T-helper 2 cell treated with Interferon-gamma antibody and Interleukin-4, amounts not matched to agents 5 μg/mL and 100 μg/mL, for 36 hours (primary cell): ENCODE measurements around the gene NXF1.
"Not testable (repeated sequence)": the region's sequence is repeated elsewhere in the genome, so short reads cannot be mapped to it uniquely, and the experiment has no call there.

Source experiments
- DNase-seq: peaks from one replicate; pipeline ENCODE4 v3.0.0; 2021; ENCODE audit warnings: low spot score
- H3K27ac Mint-ChIP-seq: one replicate; pipeline ENCODE4 v1.8.0; 2021; ENCODE audit warnings: mild to moderate bottlenecking, mixed read lengths
- H3K27me3 Mint-ChIP-seq: one replicate; pipeline ENCODE4 v1.8.0; 2021; ENCODE audit warnings: low read depth, mixed read lengths
- H3K36me3 Mint-ChIP-seq: one replicate; pipeline ENCODE4 v1.8.0; 2021; ENCODE audit warnings: low read depth, mixed read lengths
- H3K4me1 Mint-ChIP-seq: one replicate; pipeline ENCODE4 v1.8.0; 2021; ENCODE audit warnings: low read depth, mixed read lengths
- H3K4me3 Mint-ChIP-seq: one replicate; pipeline ENCODE4 v1.8.0; 2022; ENCODE audit warnings: mild to moderate bottlenecking, moderate library complexity, mixed read lengths
- H3K9me3 Mint-ChIP-seq: one replicate; pipeline ENCODE4 v1.8.0; 2021; ENCODE audit warnings: mixed read lengths

The NXF1 gene

GRCh38 chr11:62841361-62842170, 36.3 kb upstream of the NXF1 start:
- Mint-ChIP-seq H3K27ac (no peak overlapping the region), H3K4me1 (peaks cover 21% of the 10 kb centered on the region), H3K4me3 (no peak overlapping the region), H3K9me3 (no peaks in the 10 kb centered on the region), H3K36me3 (peaks cover 13% of the 10 kb centered on the region), H3K27me3 (no peaks in the 10 kb centered on the region)
- peak; percentile 82 for DNase-seq

- not testable (repeated sequence) for H3K27me3 Mint-ChIP-seq, H3K4me3 Mint-ChIP-seq, H3K27ac Mint-ChIP-seq, H3K9me3 Mint-ChIP-seq
- peaks cover 21% of the 10 kb centered on the region for H3K4me1 Mint-ChIP-seq
- DNase-seq: peak; percentile 83
- H3K36me3 Mint-ChIP-seq: peaks cover 15% of the 10 kb centered on the region
Observed at GRCh38 chr11:62840721-62841360, 35.6 kb upstream of the NXF1 start.

- Mint-ChIP-seq H3K9me3 (no peaks in the 10 kb centered on the region), H3K4me3 (no peak within 1 kb of the TSS), H3K27ac (no peak within 1 kb of the TSS), H3K27me3 (no peaks in the 10 kb centered on the region), H3K4me1 (peaks cover 24% of the 10 kb centered on the region), H3K36me3 (peaks cover 29% of the 10 kb centered on the region)
- DNase-seq: peak; percentile 93
Observed at GRCh38 chr11:62839050-62839945, 34.1 kb upstream of the NXF1 start, which contains the start of gene WDR74. WDR74 (minus strand) TSS chr11:62839590; CDS start chr11:62839570, 20 bp downstream.

GRCh38 chr11:62835336-62835735, 30.1 kb upstream of the NXF1 start:
- Mint-ChIP-seq H3K27me3 (no peaks in the 10 kb centered on the region), H3K9me3 (no peaks in the 10 kb centered on the region), H3K36me3 (peaks cover 42% of the 10 kb centered on the region), H3K4me1 (peaks cover 29% of the 10 kb centered on the region), H3K4me3 (no peak overlapping the region), H3K27ac (no peak overlapping the region)
- no peak for DNase-seq

GRCh38 chr11:62832336-62833234, 27.3 kb upstream of the NXF1 start, which contains the start of gene TEX54:
TEX54 (minus strand) TSS chr11:62832841.
- H3K9me3 Mint-ChIP-seq: no peaks in the 10 kb centered on the region
- H3K36me3 Mint-ChIP-seq: peaks cover 34% of the 10 kb centered on the region
- peak within 1 kb of the TSS; percentile 99 for H3K27ac Mint-ChIP-seq
- no peak for DNase-seq
- no peaks in the 10 kb centered on the region for H3K27me3 Mint-ChIP-seq
- H3K4me1 Mint-ChIP-seq: peaks cover 23% of the 10 kb centered on the region
- peak within 1 kb of the TSS; percentile 91 for H3K4me3 Mint-ChIP-seq

- Mint-ChIP-seq H3K4me1 (peaks cover 20% of the 10 kb centered on the region), H3K36me3 (peaks cover 38% of the 10 kb centered on the region), H3K27me3 (no peaks in the 10 kb centered on the region), H3K9me3 (no peaks in the 10 kb centered on the region), H3K27ac (peak within 1 kb of the TSS; percentile 99), H3K4me3 (peak within 1 kb of the TSS; percentile 91)
- peak; percentile 99 for DNase-seq
Observed at GRCh38 chr11:62831520-62832335, 26.5 kb upstream of the NXF1 start, which contains the start of gene STX5. STX5 (minus strand) TSS chr11:62832051; CDS start chr11:62831243, 808 bp downstream.

GRCh38 chr11:62830904-62831519, 25.8 kb upstream of the NXF1 start:
- Mint-ChIP-seq H3K4me1 (peaks cover 20% of the 10 kb centered on the region), H3K27ac (peak overlapping the region; percentile 99), H3K9me3 (no peaks in the 10 kb centered on the region), H3K27me3 (no peaks in the 10 kb centered on the region), H3K36me3 (peaks cover 34% of the 10 kb centered on the region), H3K4me3 (peak overlapping the region; percentile 91)
- DNase-seq: no peak

- H3K4me3 Mint-ChIP-seq, H3K9me3 Mint-ChIP-seq, H3K27me3 Mint-ChIP-seq, DNase-seq, H3K27ac Mint-ChIP-seq: not testable (repeated sequence)
- peaks cover 16% of the 10 kb centered on the region for H3K4me1 Mint-ChIP-seq
- H3K36me3 Mint-ChIP-seq: peaks cover 39% of the 10 kb centered on the region
Observed at GRCh38 chr11:62828130-62828529, 22.9 kb upstream of the NXF1 start.

- peaks cover 46% of the 10 kb centered on the region for H3K36me3 Mint-ChIP-seq
- DNase-seq: no peak
- H3K4me3 Mint-ChIP-seq: no peak overlapping the region
- H3K4me1 Mint-ChIP-seq: peaks cover 4% of the 10 kb centered on the region
- H3K27me3 Mint-ChIP-seq: no peaks in the 10 kb centered on the region
- no peak overlapping the region for H3K27ac Mint-ChIP-seq
- H3K9me3 Mint-ChIP-seq: no peaks in the 10 kb centered on the region
Observed at GRCh38 chr11:62823677-62824076, 18.4 kb upstream of the NXF1 start.

- no peak for DNase-seq
- Mint-ChIP-seq H3K36me3 (peaks cover 13% of the 10 kb centered on the region), H3K4me3 (no peak overlapping the region), H3K27me3 (no peaks in the 10 kb centered on the region), H3K4me1 (no peaks in the 10 kb centered on the region), H3K27ac (no peak overlapping the region), H3K9me3 (no peaks in the 10 kb centered on the region)
Observed at GRCh38 chr11:62817129-62817528, 11.9 kb upstream of the NXF1 start.

- H3K9me3 Mint-ChIP-seq: no peaks in the 10 kb centered on the region
- peaks cover 13% of the 10 kb centered on the region for H3K36me3 Mint-ChIP-seq
- no peak for DNase-seq
- H3K27ac Mint-ChIP-seq: no peak overlapping the region
- H3K27me3 Mint-ChIP-seq: no peaks in the 10 kb centered on the region
- H3K4me3 Mint-ChIP-seq: no peak overlapping the region
- no peaks in the 10 kb centered on the region for H3K4me1 Mint-ChIP-seq
Observed at GRCh38 chr11:62816557-62816956, 11.3 kb upstream of the NXF1 start.

GRCh38 chr11:62811659-62812058, 6.4 kb upstream of the NXF1 start:
- H3K9me3 Mint-ChIP-seq: no peaks in the 10 kb centered on the region
- no peak for DNase-seq
- no peak overlapping the region for H3K4me3 Mint-ChIP-seq
- H3K27ac Mint-ChIP-seq: no peak overlapping the region
- peaks cover 4% of the 10 kb centered on the region for H3K36me3 Mint-ChIP-seq
- H3K4me1 Mint-ChIP-seq: peaks cover 1% of the 10 kb centered on the region
- H3K27me3 Mint-ChIP-seq: no peaks in the 10 kb centered on the region
